ENCODE data around the gene NLGN3.

NLGN3 gene

GRCh38 chrX:71158603-71159002 is 14.0 kb downstream of the NLGN3 start:
- no peak overlapping the region for H3K9ac ChIP-seq (ENCODE audit: low read length)
- H3K9me3 ChIP-seq (ENCODE audit: low read length): no peaks in the 10 kb centered on the region
- no peaks in the 10 kb centered on the region for H3K36me3 ChIP-seq (ENCODE audit: insufficient read depth, low read length)
- no peak overlapping the region for H3K27ac ChIP-seq (ENCODE audit: low read depth, low read length)
- H3K27me3 ChIP-seq (ENCODE audit: control insufficient read depth in 1 of 2, insufficient read depth in 2 of 2, low read length in 2 of 2): peaks cover 5 to 11% of the 10 kb centered on the region in 2 donors
- no peak overlapping the region for H3K4me3 ChIP-seq (ENCODE audit: low read depth in 1 of 2, low read length in 2 of 2)
- H3K4me1 ChIP-seq (ENCODE audit: insufficient read depth, low read length): no peaks in the 10 kb centered on the region

- Histone ChIP-seq H3K27me3 (ENCODE audit: control insufficient read depth in 1 of 2, insufficient read depth in 2 of 2, low read length in 2 of 2) (peaks cover 5 to 11% of the 10 kb centered on the region in 2 donors), H3K27ac (ENCODE audit: low read depth, low read length) (no peak overlapping the region), H3K9me3 (ENCODE audit: low read length) (no peaks in the 10 kb centered on the region), H3K4me1 (ENCODE audit: insufficient read depth, low read length) (no peaks in the 10 kb centered on the region), H3K9ac (ENCODE audit: low read length) (no peak overlapping the region), H3K4me3 (ENCODE audit: low read depth in 1 of 2, low read length in 2 of 2) (no peak overlapping the region), H3K36me3 (ENCODE audit: insufficient read depth, low read length) (no peaks in the 10 kb centered on the region)
Observed at GRCh38 chrX:71159335-71159734, 14.7 kb downstream of the NLGN3 start.

- H3K4me1 ChIP-seq (ENCODE audit: insufficient read depth, low read length): no peaks in the 10 kb centered on the region
- H3K36me3 ChIP-seq (ENCODE audit: insufficient read depth, low read length): no peaks in the 10 kb centered on the region
- H3K9ac ChIP-seq (ENCODE audit: low read length): no peak overlapping the region
- H3K4me3 ChIP-seq (ENCODE audit: low read depth in 1 of 2, low read length in 2 of 2): no peak overlapping the region
- peaks cover 5 to 11% of the 10 kb centered on the region in 2 donors for H3K27me3 ChIP-seq (ENCODE audit: control insufficient read depth in 1 of 2, insufficient read depth in 2 of 2, low read length in 2 of 2)
- H3K9me3 ChIP-seq (ENCODE audit: low read length): no peaks in the 10 kb centered on the region
- no peak overlapping the region for H3K27ac ChIP-seq (ENCODE audit: low read depth, low read length)
Observed at GRCh38 chrX:71160475-71160874, 15.8 kb downstream of the NLGN3 start.

GRCh38 chrX:71162981-71163380 is 18.3 kb downstream of the NLGN3 start:
- Histone ChIP-seq H3K9me3 (ENCODE audit: low read length) (no peaks in the 10 kb centered on the region), H3K27ac (ENCODE audit: low read depth, low read length) (no peak overlapping the region), H3K4me1 (ENCODE audit: insufficient read depth, low read length) (no peaks in the 10 kb centered on the region), H3K36me3 (ENCODE audit: insufficient read depth, low read length) (no peaks in the 10 kb centered on the region), H3K9ac (ENCODE audit: low read length) (no peak overlapping the region), H3K27me3 (ENCODE audit: control insufficient read depth in 1 of 2, insufficient read depth in 2 of 2, low read length in 2 of 2) (peaks cover 5 to 16% of the 10 kb centered on the region in 2 donors), H3K4me3 (ENCODE audit: low read depth in 1 of 2, low read length in 2 of 2) (no peak overlapping the region)

GRCh38 chrX:71164071-71164470 is 19.4 kb downstream of the NLGN3 start:
- Histone ChIP-seq H3K4me3 (ENCODE audit: low read depth in 1 of 2, low read length in 2 of 2) (no peak overlapping the region), H3K36me3 (ENCODE audit: insufficient read depth, low read length) (no peaks in the 10 kb centered on the region), H3K9ac (ENCODE audit: low read length) (no peak overlapping the region), H3K4me1 (ENCODE audit: insufficient read depth, low read length) (no peaks in the 10 kb centered on the region), H3K27me3 (ENCODE audit: control insufficient read depth in 1 of 2, insufficient read depth in 2 of 2, low read length in 2 of 2) (peaks cover 5 to 16% of the 10 kb centered on the region in 2 donors), H3K9me3 (ENCODE audit: low read length) (no peaks in the 10 kb centered on the region), H3K27ac (ENCODE audit: low read depth, low read length) (no peak overlapping the region)

- Histone ChIP-seq H3K4me3 (ENCODE audit: low read depth in 1 of 2, low read length in 2 of 2) (no peak overlapping the region), H3K9me3 (ENCODE audit: low read length) (no peaks in the 10 kb centered on the region), H3K9ac (ENCODE audit: low read length) (no peak overlapping the region), H3K36me3 (ENCODE audit: insufficient read depth, low read length) (no peaks in the 10 kb centered on the region), H3K4me1 (ENCODE audit: insufficient read depth, low read length) (no peaks in the 10 kb centered on the region), H3K27ac (ENCODE audit: low read depth, low read length) (no peak overlapping the region), H3K27me3 (ENCODE audit: control insufficient read depth in 1 of 2, insufficient read depth in 2 of 2, low read length in 2 of 2) (peaks cover 5 to 16% of the 10 kb centered on the region in 2 donors)
Observed at GRCh38 chrX:71166461-71166860, 21.8 kb downstream of the NLGN3 start.

- Histone ChIP-seq H3K27me3 (ENCODE audit: control insufficient read depth in 1 of 2, insufficient read depth in 2 of 2, low read length in 2 of 2) (peaks cover 5 to 11% of the 10 kb centered on the region in 2 donors), H3K36me3 (ENCODE audit: insufficient read depth, low read length) (no peaks in the 10 kb centered on the region), H3K4me1 (ENCODE audit: insufficient read depth, low read length) (no peaks in the 10 kb centered on the region), H3K9me3 (ENCODE audit: low read length) (no peaks in the 10 kb centered on the region), H3K27ac (ENCODE audit: low read depth, low read length) (no peak overlapping the region), H3K4me3 (ENCODE audit: low read depth in 1 of 2, low read length in 2 of 2) (no peak overlapping the region), H3K9ac (ENCODE audit: low read length) (no peak overlapping the region)
Observed at GRCh38 chrX:71167031-71167781, 22.6 kb downstream of the NLGN3 start.

GRCh38 chrX:71168134-71168533 is 23.5 kb downstream of the NLGN3 start:
- Histone ChIP-seq H3K27ac (ENCODE audit: low read depth, low read length) (no peak overlapping the region), H3K9ac (ENCODE audit: low read length) (no peak overlapping the region), H3K27me3 (ENCODE audit: control insufficient read depth in 1 of 2, insufficient read depth in 2 of 2, low read length in 2 of 2) (peaks cover 5 to 11% of the 10 kb centered on the region in 2 donors), H3K9me3 (ENCODE audit: low read length) (no peaks in the 10 kb centered on the region), H3K4me3 (ENCODE audit: low read depth in 1 of 2, low read length in 2 of 2) (no peak overlapping the region), H3K4me1 (ENCODE audit: insufficient read depth, low read length) (no peaks in the 10 kb centered on the region), H3K36me3 (ENCODE audit: insufficient read depth, low read length) (no peaks in the 10 kb centered on the region)

- H3K27me3 ChIP-seq (ENCODE audit: control insufficient read depth in 1 of 2, insufficient read depth in 2 of 2, low read length in 2 of 2): peaks cover 5 to 11% of the 10 kb centered on the region in 2 donors
- H3K36me3 ChIP-seq (ENCODE audit: insufficient read depth, low read length): no peaks in the 10 kb centered on the region
- no peak overlapping the region for H3K4me3 ChIP-seq (ENCODE audit: low read depth in 1 of 2, low read length in 2 of 2)
- H3K4me1 ChIP-seq (ENCODE audit: insufficient read depth, low read length): no peaks in the 10 kb centered on the region
- no peak overlapping the region for H3K9ac ChIP-seq (ENCODE audit: low read length)
- H3K9me3 ChIP-seq (ENCODE audit: low read length): no peaks in the 10 kb centered on the region
- H3K27ac ChIP-seq (ENCODE audit: low read depth, low read length): no peak overlapping the region
Observed at GRCh38 chrX:71169586-71169985, 24.9 kb downstream of the NLGN3 start.

- Histone ChIP-seq H3K36me3 (ENCODE audit: insufficient read depth, low read length) (no peaks in the 10 kb centered on the region), H3K9me3 (ENCODE audit: low read length) (no peaks in the 10 kb centered on the region), H3K27me3 (ENCODE audit: control insufficient read depth in 1 of 2, insufficient read depth in 2 of 2, low read length in 2 of 2) (peaks cover 5 to 11% of the 10 kb centered on the region in 2 donors), H3K9ac (ENCODE audit: low read length) (no peak overlapping the region), H3K4me1 (ENCODE audit: insufficient read depth, low read length) (no peaks in the 10 kb centered on the region), H3K4me3 (ENCODE audit: low read depth in 1 of 2, low read length in 2 of 2) (no peak overlapping the region), H3K27ac (ENCODE audit: low read depth, low read length) (no peak overlapping the region)
Observed at GRCh38 chrX:71170660-71171059, 26.0 kb downstream of the NLGN3 start.

- peaks cover 5 to 11% of the 10 kb centered on the region in 2 donors for H3K27me3 ChIP-seq (ENCODE audit: control insufficient read depth in 1 of 2, insufficient read depth in 2 of 2, low read length in 2 of 2)
- H3K27ac ChIP-seq (ENCODE audit: low read depth, low read length): no peak overlapping the region
- H3K9ac ChIP-seq (ENCODE audit: low read length): no peak overlapping the region
- H3K36me3 ChIP-seq (ENCODE audit: insufficient read depth, low read length): no peaks in the 10 kb centered on the region
- no peak overlapping the region for H3K4me3 ChIP-seq (ENCODE audit: low read depth in 1 of 2, low read length in 2 of 2)
- no peaks in the 10 kb centered on the region for H3K9me3 ChIP-seq (ENCODE audit: low read length)
- H3K4me1 ChIP-seq (ENCODE audit: insufficient read depth, low read length): no peaks in the 10 kb centered on the region
Observed at GRCh38 chrX:71171110-71171801, 26.6 kb downstream of the NLGN3 start.
